Muscle of leg (tissue), 11 donors: ENCODE data around the gene KCNMA1. TPM values are rescaled to one million over a fixed set of nuclear protein-coding genes. Genes with fewer than 3 reads are reported as not detected.

Source experiments
- DNase-seq: peaks from one replicate; pipeline ENCODE4 v3.0.0; 2013
- H3K27ac ChIP-seq: one replicate; pipeline ENCODE4 v1.5.1; 2013; ENCODE audit warnings: mild to moderate bottlenecking, low read length, control low read depth
- H3K27me3 ChIP-seq: one replicate; pipeline ENCODE4 v1.6.1; 2013; ENCODE audit warnings: low read length; ENCODE audit not compliant: control insufficient read depth, insufficient read depth
- H3K36me3 ChIP-seq: one replicate; pipeline ENCODE4 v1.6.1; 2013; ENCODE audit warnings: low read length; ENCODE audit not compliant: control insufficient read depth, insufficient read depth
- H3K4me1 ChIP-seq: one replicate; pipeline ENCODE4 v1.6.1; 2013; ENCODE audit warnings: low read length; ENCODE audit not compliant: control insufficient read depth, insufficient read depth
- H3K4me3 ChIP-seq: one replicate; pipeline ENCODE4 v1.5.1; 2013; ENCODE audit warnings: low read length, control low read depth
- H3K9me3 ChIP-seq: replicated peaks from 2 replicates; pipeline ENCODE4 v1.6.1; 2013; ENCODE audit warnings: low read depth, low read length; ENCODE audit not compliant: control insufficient read depth
- WGBS: methylation state at CpG from one replicate; pipeline ENCODE4 v1.1.5; 2013; ENCODE audit warnings: missing lambda C conversion rate; ENCODE audit not compliant: insufficient coverage; 5-methylcytosine and 5-hydroxymethylcytosine counted together
- polyA plus RNA-seq, 8 donors: library from polyadenylated mRNA; unstranded; fragments of 120-200 nt; gene quantifications; one replicate each; pipeline versions ENCODE4 v1.2.1 to v1.2.3, GENCODE V29; 2013; ENCODE audit warnings: inconsistent platforms in 1 of 8, low replicate concordance in 1 of 8; ENCODE audit not compliant: insufficient read length in 8 of 8, insufficient read depth in 1 of 8
- total RNA-seq: library from RNA; stranded (reverse); fragments of 120-200 nt; gene quantifications from one replicate; pipeline ENCODE4 v1.2.4, GENCODE V29; 2013

Gene KCNMA1
- total and polyA plus RNA-seq, 9 donors: 12.7 to 23.3 (median 18.2) TPM

DNA sequence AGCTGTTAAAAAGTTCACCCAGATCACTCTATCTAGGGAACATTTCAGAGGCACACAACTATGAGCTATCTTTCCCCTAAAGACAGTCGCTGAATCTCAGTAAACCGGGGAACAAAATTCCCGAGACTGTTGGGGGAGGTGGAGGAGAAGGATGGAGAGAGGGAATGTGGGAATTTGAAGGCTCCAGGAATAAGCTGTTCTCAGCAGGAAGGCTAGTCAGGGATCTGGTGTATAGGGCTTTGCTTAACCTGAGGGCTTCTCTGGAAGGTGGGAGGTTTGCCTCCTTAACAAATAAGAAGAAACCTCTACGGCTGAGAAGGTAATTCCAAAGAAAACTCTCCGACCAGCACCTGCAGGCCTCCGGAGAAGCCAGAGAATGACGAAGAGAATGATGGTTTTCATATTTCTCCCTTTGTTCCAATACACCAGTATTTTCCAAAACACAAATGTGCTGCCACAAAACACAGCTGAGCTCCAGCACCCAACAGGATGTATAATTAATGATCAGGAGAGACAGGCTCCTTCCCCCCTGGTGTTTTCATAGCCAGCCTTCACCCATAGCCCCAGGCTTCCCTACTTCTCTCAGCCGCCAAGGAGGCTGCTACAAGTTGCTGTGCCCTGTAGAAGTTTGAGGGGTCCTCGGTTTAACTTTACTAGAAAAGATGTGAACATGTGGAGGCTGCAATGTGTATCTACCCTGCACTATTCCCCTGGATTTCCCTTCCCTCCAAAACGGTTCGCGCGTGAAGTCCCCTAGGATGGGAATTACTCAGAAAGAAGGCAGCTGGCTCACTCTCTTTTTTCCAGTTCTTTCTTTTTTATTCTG, 2.0 kb downstream of the KCNMA1 start:
- peaks cover 52% of the 10 kb centered on the region for H3K27me3 ChIP-seq
- no peak overlapping the region for H3K27ac ChIP-seq
- DNase-seq: peak; percentile 47
- no peak overlapping the region for H3K4me3 ChIP-seq
- no peaks in the 10 kb centered on the region for H3K9me3 ChIP-seq
- H3K4me1 ChIP-seq: peaks cover 20% of the 10 kb centered on the region
- H3K36me3 ChIP-seq: no peaks in the 10 kb centered on the region
- 50% methylated on average over 2 of the region's 13 CpGs for WGBS

- peaks cover 20% of the 10 kb centered on the region for H3K4me1 ChIP-seq
- H3K27me3 ChIP-seq: peaks cover 45% of the 10 kb centered on the region
- no peak for DNase-seq
- WGBS: no CpG with 5 or more reads among the region's 4 CpGs
- H3K9me3 ChIP-seq: no peaks in the 10 kb centered on the region
- no peaks in the 10 kb centered on the region for H3K36me3 ChIP-seq
- no peak overlapping the region for H3K27ac ChIP-seq
- no peak overlapping the region for H3K4me3 ChIP-seq
Observed at GRCh38 chr10:77634939-77635338, 2.7 kb downstream of the KCNMA1 start.

- Histone ChIP-seq H3K27ac (no peak overlapping the region), H3K27me3 (peaks cover 30% of the 10 kb centered on the region)
- 80% methylated on average over 6 of the region's 7 CpGs for WGBS
Observed at GRCh38 chr10:77633376-77633775, 4.2 kb downstream of the KCNMA1 start.

DNA sequence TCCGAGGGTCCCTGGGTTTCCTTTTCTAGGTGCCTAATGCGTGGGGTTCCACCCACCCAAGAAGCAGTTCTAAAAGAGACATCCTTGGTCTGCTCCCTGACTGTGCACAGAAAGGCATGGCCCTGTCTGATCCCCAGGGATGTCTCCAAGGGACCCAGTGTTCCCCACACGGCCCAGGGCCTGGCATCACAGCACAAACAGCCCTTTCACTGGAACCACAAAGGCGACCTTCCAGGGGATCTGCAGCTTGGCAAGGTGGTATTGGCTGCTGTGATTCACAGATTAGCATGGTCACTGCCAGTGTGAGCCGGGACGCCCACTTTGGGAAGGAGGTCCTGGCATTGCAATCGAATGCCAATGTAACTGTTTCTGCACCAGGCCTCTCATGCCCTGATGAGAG, 6.4 kb downstream of the KCNMA1 start:
- Histone ChIP-seq H3K36me3 (no peaks in the 10 kb centered on the region), H3K27ac (no peak overlapping the region), H3K27me3 (peaks cover 19% of the 10 kb centered on the region), H3K4me1 (peaks cover 6% of the 10 kb centered on the region), H3K9me3 (no peaks in the 10 kb centered on the region), H3K4me3 (no peak overlapping the region)
- WGBS: 95% methylated on average over 6 of the region's 7 CpGs
- no peak for DNase-seq

More at GRCh38 chr10:77633376-77633775, 4.2 kb downstream of the KCNMA1 start:
- H3K4me1 ChIP-seq: peaks cover 16% of the 10 kb centered on the region
- H3K9me3 ChIP-seq: no peaks in the 10 kb centered on the region
- H3K36me3 ChIP-seq: no peaks in the 10 kb centered on the region
- no peak overlapping the region for H3K4me3 ChIP-seq
- DNase-seq: no peak

GRCh38 chr10:77630507-77630848, 7.1 kb downstream of the KCNMA1 start:
- Histone ChIP-seq H3K4me3 (no peak overlapping the region), H3K27me3 (peaks cover 11% of the 10 kb centered on the region), H3K9me3 (no peaks in the 10 kb centered on the region), H3K36me3 (no peaks in the 10 kb centered on the region), H3K4me1 (no peaks in the 10 kb centered on the region), H3K27ac (no peak overlapping the region)
- WGBS: 81% methylated on average over 5 of the region's 5 CpGs
- DNase-seq: no peak

DNA sequence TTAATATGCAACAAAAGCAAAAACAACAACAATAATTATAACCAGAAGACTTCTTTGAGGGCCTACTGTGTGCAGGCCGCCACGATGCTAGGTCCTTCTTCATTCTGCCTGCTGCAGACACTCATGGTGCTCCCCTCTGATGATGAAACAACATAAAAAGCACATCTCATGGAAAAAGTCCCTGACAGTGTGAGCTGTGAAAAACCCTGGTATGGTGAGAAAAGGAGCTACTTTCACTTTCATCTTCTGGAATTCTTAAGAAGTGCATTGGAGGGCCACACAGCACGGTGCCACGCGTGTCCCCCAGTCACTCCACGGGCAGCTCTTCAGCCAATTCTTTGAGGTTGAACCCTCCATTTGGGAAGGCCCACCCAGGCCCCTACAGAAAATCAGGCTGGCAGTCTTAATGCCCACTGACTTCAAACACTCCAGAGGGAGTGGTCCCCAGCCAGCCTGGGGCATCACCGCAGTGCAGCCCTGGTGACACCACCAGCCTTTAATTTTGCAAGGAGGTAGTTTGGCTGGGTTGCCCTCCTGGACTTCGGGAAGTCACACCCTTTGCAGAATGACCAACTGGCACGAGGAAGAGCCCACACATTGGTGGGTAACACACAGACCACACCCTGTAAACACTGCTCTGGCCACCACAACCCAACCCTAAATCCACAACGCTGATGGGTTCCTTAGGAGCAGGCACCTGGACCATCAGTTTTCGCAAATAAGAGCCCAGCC, 7.7 kb downstream of the KCNMA1 start:
- 86% methylated on average over 6 of the region's 11 CpGs for WGBS
- Histone ChIP-seq H3K4me3 (no peak overlapping the region), H3K27ac (no peak overlapping the region), H3K9me3 (no peaks in the 10 kb centered on the region), H3K27me3 (peaks cover 9% of the 10 kb centered on the region), H3K4me1 (no peaks in the 10 kb centered on the region), H3K36me3 (no peaks in the 10 kb centered on the region)
- no peak for DNase-seq

DNA sequence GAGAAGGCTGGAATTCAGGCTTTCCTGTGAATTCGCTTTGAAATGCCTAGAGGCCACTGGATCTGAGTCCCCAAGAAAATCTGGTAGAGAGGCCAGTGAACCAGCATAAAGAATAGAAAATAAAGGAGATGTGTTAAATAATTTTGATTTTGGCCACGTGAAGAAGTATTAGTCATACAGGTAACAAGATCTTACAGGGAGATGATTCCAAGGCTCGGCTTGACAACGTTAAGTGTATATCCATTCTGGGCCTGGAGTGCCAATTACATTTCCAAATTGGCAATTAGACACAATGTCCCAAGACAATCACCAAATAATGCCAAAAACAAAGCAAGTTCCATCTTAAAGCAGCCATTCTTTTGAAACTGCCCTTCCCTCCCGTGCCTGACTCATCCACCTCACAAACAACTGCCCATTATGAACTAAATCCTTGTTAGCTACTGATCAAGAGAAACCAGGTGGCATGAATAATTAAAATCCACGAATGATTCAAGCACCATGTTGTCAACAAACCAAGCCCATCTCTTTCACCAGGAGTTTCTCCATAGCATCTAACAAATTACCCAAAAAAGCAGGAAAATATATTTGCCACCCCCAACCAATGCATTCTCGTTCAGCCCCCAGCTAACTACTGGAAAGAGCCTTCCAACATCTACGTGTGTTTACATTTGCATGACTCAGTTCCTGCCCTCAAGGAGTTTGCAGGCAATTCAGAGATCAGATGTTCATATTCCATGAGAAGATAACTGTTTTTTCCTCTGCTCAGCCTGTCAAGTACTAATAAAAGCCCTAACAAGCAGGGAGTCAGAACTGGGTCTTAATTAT, 8.5 kb downstream of the KCNMA1 start:
- Histone ChIP-seq H3K4me3 (no peak overlapping the region), H3K27ac (no peak overlapping the region), H3K4me1 (no peaks in the 10 kb centered on the region), H3K9me3 (no peaks in the 10 kb centered on the region), H3K36me3 (no peaks in the 10 kb centered on the region), H3K27me3 (peaks cover 9% of the 10 kb centered on the region)
- DNase-seq: peak; percentile 40
- WGBS: 67% methylated on average over 7 of the region's 8 CpGs

- no peak overlapping the region for H3K4me3 ChIP-seq
- H3K9me3 ChIP-seq: no peaks in the 10 kb centered on the region
- H3K27me3 ChIP-seq: no peaks in the 10 kb centered on the region
- no peaks in the 10 kb centered on the region for H3K4me1 ChIP-seq
- no peak overlapping the region for H3K27ac ChIP-seq
- DNase-seq: no peak
- H3K36me3 ChIP-seq: no peaks in the 10 kb centered on the region
- 90% methylated on average over 1 of the region's 8 CpGs for WGBS
Observed at GRCh38 chr10:77626266-77626935, 11.2 kb downstream of the KCNMA1 start.

DNA sequence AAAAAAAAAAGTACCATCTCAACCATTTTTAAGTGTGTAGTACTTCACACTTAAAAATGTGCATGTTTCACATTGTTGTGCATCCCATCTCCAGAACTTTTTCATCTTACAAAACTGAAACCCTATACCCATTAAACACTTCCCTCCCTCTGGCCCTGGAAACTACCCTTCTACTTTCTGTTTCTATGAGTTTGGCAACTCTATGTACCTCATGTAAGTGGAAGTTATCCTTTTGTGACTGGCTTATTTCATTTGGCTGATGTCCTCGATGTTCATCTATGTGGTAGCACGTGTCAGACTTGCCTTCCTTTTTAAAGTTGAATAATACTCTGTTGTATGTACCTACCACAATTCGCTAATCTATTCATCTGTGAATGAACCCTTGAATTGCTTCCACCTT, 12.2 kb downstream of the KCNMA1 start:
- Histone ChIP-seq H3K36me3 (no peaks in the 10 kb centered on the region), H3K27me3 (no peaks in the 10 kb centered on the region), H3K27ac (no peak overlapping the region), H3K4me1 (peaks cover 1% of the 10 kb centered on the region), H3K9me3 (no peaks in the 10 kb centered on the region), H3K4me3 (no peak overlapping the region)
- DNase-seq: no peak
- WGBS: no CpG with 5 or more reads among the region's 3 CpGs
